GM12878 (cell line): ENCODE measurements around the gene OR52N5. TPM values are rescaled to one million over a fixed set of nuclear protein-coding genes. Genes with fewer than 3 reads are reported as not detected.

Source experiments
- ATAC-seq: fragments of 200-7000 bp; cut with Tn5 transposase; 3 replicates; pipeline ENCODE4 v1.9.1; 2020; ENCODE audit warnings: mild to moderate bottlenecking, moderate library complexity
- BruUV-seq: library from RNA; stranded (reverse); fragments of 400-500 nt; replicated peaks from 2 replicates; lab custom pipeline; 2021; lab: Mats Ljungman, UMichigan
- CTCF ChIA-PET: fragments of 300-600 bp; sonication (Branson Sonifier 250); formaldehyde crosslinking; extraction: SDS; loops from one replicate; lab custom pipeline; 2021; ENCODE audit warnings: inconsistent platforms; lab: Yijun Ruan, JAX
- POLR2A ChIA-PET: fragments of 350-600 bp; formaldehyde crosslinking; extraction: SDS; loops from one replicate; lab custom pipeline; 2021; ENCODE audit warnings: inconsistent platforms; lab: Charles Lee
- RAD21 ChIA-PET: fragments of 300-600 bp; sonication (Branson Sonifier 250); formaldehyde crosslinking; loops from one replicate; lab custom pipeline; 2023; ENCODE audit warnings: antibody characterized with exemption; ENCODE audit not compliant: unreplicated experiment; lab: Charles Lee
- SMC1A ChIA-PET: fragments of 300-600 bp; sonication (Branson Sonifier 250); formaldehyde crosslinking; loops from one replicate; lab custom pipeline; 2023; ENCODE audit not compliant: unreplicated experiment, uncharacterized antibody; lab: Charles Lee
- DNase-seq: peaks from one replicate; pipeline ENCODE4 v3.0.0-alpha.2; 2011; ENCODE audit warnings: low read depth, low spot score
- FAIRE-seq: peaks from 3 replicates; lab custom pipeline; 2011; peaks lifted over from hg19 to GRCh38; lab: Jason Lieb, UNC
- H2AFZ ChIP-seq: 2 replicates; pipeline ENCODE4 v1.6.0; 2011; ENCODE audit warnings: low read depth, low read length, control low read depth; ENCODE audit not compliant: control insufficient read depth
- H3K27ac ChIP-seq: 2 replicates; pipeline ENCODE4 v1.5.1; 2011; ENCODE audit warnings: control low read depth; ENCODE audit not compliant: control insufficient read depth, insufficient read depth
- H3K27me3 ChIP-seq, 2 experiments: replicated peaks in 1 of 2; 2 replicates each; pipeline versions ENCODE4 v1.6.0 to v1.6.1; 2011; ENCODE audit warnings: low read length in 1 of 2; ENCODE audit not compliant: control insufficient read depth in 2 of 2, insufficient read depth in 2 of 2
- H3K36me3 ChIP-seq, 2 experiments: 2 replicates each; pipeline ENCODE4 v1.5.1; 2011; ENCODE audit warnings: low read length in 1 of 2; ENCODE audit not compliant: control insufficient read depth in 2 of 2, insufficient read depth in 2 of 2
- H3K4me1 ChIP-seq: 2 replicates; pipeline ENCODE4 v1.6.1; 2011; ENCODE audit warnings: mild to moderate bottlenecking, low read length, moderate library complexity, mixed read lengths; ENCODE audit not compliant: control insufficient read depth, insufficient read depth
- H3K4me2 ChIP-seq: 2 replicates; pipeline ENCODE4 v1.6.0; 2011; ENCODE audit warnings: control low read depth; ENCODE audit not compliant: control insufficient read depth, insufficient read depth
- H3K4me3 ChIP-seq: fragments of 200-600 bp; sonication (generic); 2 replicates; pipeline ENCODE4 v1.5.1; 2016
- H3K79me2 ChIP-seq: 2 replicates; pipeline ENCODE4 v1.6.0; 2011; ENCODE audit warnings: low read length; ENCODE audit not compliant: control insufficient read depth, insufficient read depth
- H3K9ac ChIP-seq: 2 replicates; pipeline ENCODE4 v1.8.0; 2011; ENCODE audit warnings: low read length, control low read depth, mixed read lengths; ENCODE audit not compliant: control insufficient read depth, insufficient read depth
- H3K9me3 ChIP-seq: replicated peaks from 3 replicates; pipeline ENCODE4 v1.5.1; 2011; ENCODE audit warnings: mild to moderate bottlenecking, low read length; ENCODE audit not compliant: control insufficient read depth, insufficient read depth
- H4K20me1 ChIP-seq: 2 replicates; pipeline ENCODE4 v1.6.0; 2011; ENCODE audit not compliant: control insufficient read depth, insufficient read depth
- E2F8 ChIP-seq: fragments of 450-650 bp; IDR thresholded peaks from 2 replicates; pipeline ENCODE4 v1.6.1; 2018; ENCODE audit warnings: mild to moderate bottlenecking, low read depth, moderate library complexity; ENCODE audit not compliant: partially characterized antibody
- FOS ChIP-seq: IDR thresholded peaks from 3 replicates; pipeline ENCODE4 v1.6.1; 2011; ENCODE audit warnings: borderline replicate concordance; ENCODE audit not compliant: insufficient read length; ENCODE audit errors: extremely low read depth
- NFYB ChIP-seq: IDR thresholded peaks from 2 replicates; pipeline ENCODE4 v1.6.1; 2011; ENCODE audit warnings: low read depth, mild to moderate bottlenecking, low read length, improper control_type of control experiment, moderate library complexity; ENCODE audit not compliant: insufficient read depth
- PAX8 ChIP-seq: fragments of 450-650 bp; IDR thresholded peaks from 2 replicates; pipeline ENCODE4 v1.6.1; 2017; ENCODE audit warnings: mild to moderate bottlenecking, moderate library complexity
- REST ChIP-seq: IDR thresholded peaks from 2 replicates; pipeline ENCODE4 v1.6.1; 2012; ENCODE audit warnings: mild to moderate bottlenecking, low read depth, low read length
- ZBTB40 ChIP-seq: fragments of 450-650 bp; IDR thresholded peaks from 2 replicates; pipeline ENCODE4 v1.6.1; 2016; ENCODE audit warnings: mild to moderate bottlenecking, moderate library complexity, borderline replicate concordance
- WGBS: methylation state at CpG from one replicate; pipeline ENCODE4 v1.1.6; 2016; ENCODE audit warnings: low lambda C conversion rate; ENCODE audit not compliant: insufficient replicate concordance, insufficient coverage; ENCODE audit errors: missing lambda C conversion rate; 5-methylcytosine and 5-hydroxymethylcytosine counted together
- in situ Hi-C: fragments of 300-500 bp; cut with MboI; formaldehyde crosslinking; loops from 9 replicates; pipeline ENCODE4 v1.14.3; 2018; ENCODE audit warnings: mixed read lengths
- intact Hi-C: fragments of 100-400 bp; cut with micrococcal nuclease; formaldehyde crosslinking; loops from one replicate; pipeline ENCODE4 v1.14.2; 2022; ENCODE audit not compliant: unreplicated experiment
- polyA plus RNA-seq, 11 experiments: library from polyadenylated mRNA; depleted of rRNA in 4 of 11; unstranded in 6 of 11; stranded (reverse) in 5 of 11; fragments of >200 nt; fragmentation: Nextera tagmentation in 4 of 11; fragmentation: Illumina TruSeq in 1 of 11; extraction: Ambion mirVana in 4 of 11; extraction: Trizol in 1 of 11; gene quantifications; 1 replicate in 1 of 11; 2 replicates in 10 of 11; pipeline versions ENCODE4 v1.2.1 to v1.2.3, GENCODE V29; 2011 to 2016; ENCODE audit warnings: inconsistent platforms in 2 of 11, missing spikeins in 2 of 11, low read depth in 1 of 11
- total RNA-seq, 4 experiments: library from RNA; depleted of rRNA in 3 of 4; stranded (reverse); fragments of >200 nt in 3 of 4; fragmentation: Illumina TruSeq in 1 of 4; extraction: Trizol in 1 of 4; gene quantifications; 2 replicates each; pipeline versions ENCODE4 v1.2.1 to v1.2.3, GENCODE V29; 2013 to 2021
- TF ChIP-seq, protein P1 (sequence below): IDR thresholded peaks from 2 replicates; pipeline ENCODE4 v1.6.1; 2012; ENCODE audit warnings: improper control_type of control experiment, low read depth, low read length; ENCODE audit not compliant: insufficient replicate concordance

OR52N5 gene
- total and polyA plus RNA-seq, 10 of the 15 experiments (the other 5 are each of a cell fraction or from before 2014, with no cell fraction given), result not detected

- ChIA-PET RAD21 (no interaction called here), CTCF (interaction anchor here (0.6 to 1.1 kb wide), 2 partner anchors 20 to 71 kb away, joined by 3 read pairs; no protein-coding TSS in a partner anchor), SMC1A (no interaction called here), POLR2A (no interaction called here)
- no peak for DNase-seq
- Histone ChIP-seq H3K4me3 (no peak overlapping the region), H2AFZ (no peak overlapping the region), H3K36me3 (no peaks in the 10 kb centered on the region), H3K4me2 (no peak overlapping the region), H4K20me1 (no peaks in the 10 kb centered on the region), H3K9ac (no peak overlapping the region), H3K27ac (no peak overlapping the region), H3K79me2 (no peaks in the 10 kb centered on the region), H3K9me3 (no peaks in the 10 kb centered on the region; the same call in 2 of the 3 replicates), H3K27me3 (no peaks in the 10 kb centered on the region), H3K4me1 (no peaks in the 10 kb centered on the region)
- intact Hi-C loops, result no loop called here
- BruUV-seq, result no TSS peak
- no peak for ATAC-seq
- in situ Hi-C loops, result no loop called here
- no peak for FAIRE-seq
- 0% methylated on average over 1 of the region's 1 CpG for WGBS
- TF ChIP-seq FOS (no peak), E2F8 (no peak), REST (no peak), ZBTB40 (no peak), NFYB (no peak), PAX8 (no peak)
- TF ChIP-seq, protein P1, sequence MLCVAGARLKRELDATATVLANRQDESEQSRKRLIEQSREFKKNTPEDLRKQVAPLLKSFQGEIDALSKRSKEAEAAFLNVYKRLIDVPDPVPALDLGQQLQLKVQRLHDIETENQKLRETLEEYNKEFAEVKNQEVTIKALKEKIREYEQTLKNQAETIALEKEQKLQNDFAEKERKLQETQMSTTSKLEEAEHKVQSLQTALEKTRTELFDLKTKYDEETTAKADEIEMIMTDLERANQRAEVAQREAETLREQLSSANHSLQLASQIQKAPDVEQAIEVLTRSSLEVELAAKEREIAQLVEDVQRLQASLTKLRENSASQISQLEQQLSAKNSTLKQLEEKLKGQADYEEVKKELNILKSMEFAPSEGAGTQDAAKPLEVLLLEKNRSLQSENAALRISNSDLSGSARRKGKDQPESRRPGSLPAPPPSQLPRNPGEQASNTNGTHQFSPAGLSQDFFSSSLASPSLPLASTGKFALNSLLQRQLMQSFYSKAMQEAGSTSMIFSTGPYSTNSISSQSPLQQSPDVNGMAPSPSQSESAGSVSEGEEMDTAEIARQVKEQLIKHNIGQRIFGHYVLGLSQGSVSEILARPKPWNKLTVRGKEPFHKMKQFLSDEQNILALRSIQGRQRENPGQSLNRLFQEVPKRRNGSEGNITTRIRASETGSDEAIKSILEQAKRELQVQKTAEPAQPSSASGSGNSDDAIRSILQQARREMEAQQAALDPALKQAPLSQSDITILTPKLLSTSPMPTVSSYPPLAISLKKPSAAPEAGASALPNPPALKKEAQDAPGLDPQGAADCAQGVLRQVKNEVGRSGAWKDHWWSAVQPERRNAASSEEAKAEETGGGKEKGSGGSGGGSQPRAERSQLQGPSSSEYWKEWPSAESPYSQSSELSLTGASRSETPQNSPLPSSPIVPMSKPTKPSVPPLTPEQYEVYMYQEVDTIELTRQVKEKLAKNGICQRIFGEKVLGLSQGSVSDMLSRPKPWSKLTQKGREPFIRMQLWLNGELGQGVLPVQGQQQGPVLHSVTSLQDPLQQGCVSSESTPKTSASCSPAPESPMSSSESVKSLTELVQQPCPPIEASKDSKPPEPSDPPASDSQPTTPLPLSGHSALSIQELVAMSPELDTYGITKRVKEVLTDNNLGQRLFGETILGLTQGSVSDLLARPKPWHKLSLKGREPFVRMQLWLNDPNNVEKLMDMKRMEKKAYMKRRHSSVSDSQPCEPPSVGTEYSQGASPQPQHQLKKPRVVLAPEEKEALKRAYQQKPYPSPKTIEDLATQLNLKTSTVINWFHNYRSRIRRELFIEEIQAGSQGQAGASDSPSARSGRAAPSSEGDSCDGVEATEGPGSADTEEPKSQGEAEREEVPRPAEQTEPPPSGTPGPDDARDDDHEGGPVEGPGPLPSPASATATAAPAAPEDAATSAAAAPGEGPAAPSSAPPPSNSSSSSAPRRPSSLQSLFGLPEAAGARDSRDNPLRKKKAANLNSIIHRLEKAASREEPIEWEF, result no peak
Measured at GRCh38 chr11:5738431-5738830, 44.7 kb downstream of the OR52N5 start.
